Measurements from ENCODE around the gene CACNA2D2.

DNA sequence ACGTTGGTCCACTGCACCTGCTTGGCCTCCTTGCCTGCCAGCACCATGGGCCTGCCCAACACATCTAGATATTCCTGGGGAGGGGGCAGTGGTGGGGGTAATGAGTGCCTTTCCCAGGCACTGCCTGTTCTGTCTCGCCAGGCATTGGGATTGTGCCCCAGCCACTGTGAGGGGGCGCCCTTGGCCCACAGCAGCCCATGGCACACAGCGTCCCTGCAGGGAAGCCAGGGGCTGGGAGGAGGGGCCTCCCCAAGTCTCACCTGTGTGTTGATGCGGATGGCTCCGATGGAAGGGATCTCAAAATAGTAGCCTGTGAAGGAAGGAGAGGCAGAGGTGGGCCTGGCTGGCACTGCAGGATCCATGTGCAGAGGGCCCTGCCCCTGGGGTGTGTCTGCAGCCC, 125.4 kb downstream of the CACNA2D2 start:
- no peak for TF ChIP-seq RXRA (IDR thresholded peaks at IDR 0.05; ENCODE audit: insufficient read depth, low read depth, low read length)
- TF ChIP-seq POLR2AphosphoS5 (IDR thresholded peaks at IDR 0.05; ENCODE audit: low read depth, low read length) = no peak
- no peak for TF ChIP-seq EZH2 (IDR thresholded peaks at IDR 0.05; ENCODE audit: low read depth, low read length, severe bottlenecking)

Measured in H1 (cell line).